ENCODE data around the gene APOBEC3H.

DNA sequence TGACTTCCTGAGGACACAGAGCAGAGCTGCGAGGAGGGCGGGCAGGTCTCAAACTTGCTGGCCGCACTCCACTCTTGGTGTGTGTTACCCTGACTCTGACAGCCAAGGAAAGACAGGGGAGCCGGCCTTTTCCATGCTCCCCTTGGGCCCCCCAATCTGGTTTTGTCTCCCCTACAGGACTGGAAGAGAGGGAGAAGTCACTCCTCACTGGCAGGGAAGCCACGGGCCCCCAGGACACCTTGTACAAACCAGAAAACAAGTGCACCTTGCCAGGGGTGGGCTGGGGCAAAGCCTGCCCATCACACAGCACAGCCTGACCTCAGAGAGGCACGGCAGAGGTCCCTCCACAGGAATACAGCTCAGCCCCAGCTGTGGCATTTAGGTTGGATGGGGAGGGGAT lies 35.2 kb downstream of the APOBEC3H start:
- TF ChIP-seq, protein P1, sequence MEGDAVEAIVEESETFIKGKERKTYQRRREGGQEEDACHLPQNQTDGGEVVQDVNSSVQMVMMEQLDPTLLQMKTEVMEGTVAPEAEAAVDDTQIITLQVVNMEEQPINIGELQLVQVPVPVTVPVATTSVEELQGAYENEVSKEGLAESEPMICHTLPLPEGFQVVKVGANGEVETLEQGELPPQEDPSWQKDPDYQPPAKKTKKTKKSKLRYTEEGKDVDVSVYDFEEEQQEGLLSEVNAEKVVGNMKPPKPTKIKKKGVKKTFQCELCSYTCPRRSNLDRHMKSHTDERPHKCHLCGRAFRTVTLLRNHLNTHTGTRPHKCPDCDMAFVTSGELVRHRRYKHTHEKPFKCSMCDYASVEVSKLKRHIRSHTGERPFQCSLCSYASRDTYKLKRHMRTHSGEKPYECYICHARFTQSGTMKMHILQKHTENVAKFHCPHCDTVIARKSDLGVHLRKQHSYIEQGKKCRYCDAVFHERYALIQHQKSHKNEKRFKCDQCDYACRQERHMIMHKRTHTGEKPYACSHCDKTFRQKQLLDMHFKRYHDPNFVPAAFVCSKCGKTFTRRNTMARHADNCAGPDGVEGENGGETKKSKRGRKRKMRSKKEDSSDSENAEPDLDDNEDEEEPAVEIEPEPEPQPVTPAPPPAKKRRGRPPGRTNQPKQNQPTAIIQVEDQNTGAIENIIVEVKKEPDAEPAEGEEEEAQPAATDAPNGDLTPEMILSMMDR (IDR thresholded peaks at IDR 0.05): no peak
- TF ChIP-seq POLR2A (IDR thresholded peaks at IDR 0.05) (no peak), EP300 (IDR thresholded peaks at IDR 0.05) (no peak), POLR2AphosphoS5 (IDR thresholded peaks at IDR 0.05) (no peak)
